A673 (cell line): ENCODE data around the gene EEF1G.

Experiments used
- EZH2 ChIP-seq: fragments of 200-600 bp; sonication (generic); IDR thresholded peaks from 2 replicates; pipeline ENCODE4 v1.6.1; 2017; ENCODE audit warnings: borderline replicate concordance, low read depth, mild to moderate bottlenecking, mixed read lengths, antibody characterized with exemption, low read length; ENCODE audit not compliant: poor library complexity, severe bottlenecking
- TF ChIP-seq, protein P1 (sequence below): fragments of 300-800, 200-600 bp; sonication (generic); conservative IDR thresholded peaks from 2 replicates; pipeline ENCODE4 v1.5.1; 2017; ENCODE audit warnings: low read depth, mild to moderate bottlenecking, antibody characterized with exemption, low read length, moderate library complexity, mixed read lengths

DNA sequence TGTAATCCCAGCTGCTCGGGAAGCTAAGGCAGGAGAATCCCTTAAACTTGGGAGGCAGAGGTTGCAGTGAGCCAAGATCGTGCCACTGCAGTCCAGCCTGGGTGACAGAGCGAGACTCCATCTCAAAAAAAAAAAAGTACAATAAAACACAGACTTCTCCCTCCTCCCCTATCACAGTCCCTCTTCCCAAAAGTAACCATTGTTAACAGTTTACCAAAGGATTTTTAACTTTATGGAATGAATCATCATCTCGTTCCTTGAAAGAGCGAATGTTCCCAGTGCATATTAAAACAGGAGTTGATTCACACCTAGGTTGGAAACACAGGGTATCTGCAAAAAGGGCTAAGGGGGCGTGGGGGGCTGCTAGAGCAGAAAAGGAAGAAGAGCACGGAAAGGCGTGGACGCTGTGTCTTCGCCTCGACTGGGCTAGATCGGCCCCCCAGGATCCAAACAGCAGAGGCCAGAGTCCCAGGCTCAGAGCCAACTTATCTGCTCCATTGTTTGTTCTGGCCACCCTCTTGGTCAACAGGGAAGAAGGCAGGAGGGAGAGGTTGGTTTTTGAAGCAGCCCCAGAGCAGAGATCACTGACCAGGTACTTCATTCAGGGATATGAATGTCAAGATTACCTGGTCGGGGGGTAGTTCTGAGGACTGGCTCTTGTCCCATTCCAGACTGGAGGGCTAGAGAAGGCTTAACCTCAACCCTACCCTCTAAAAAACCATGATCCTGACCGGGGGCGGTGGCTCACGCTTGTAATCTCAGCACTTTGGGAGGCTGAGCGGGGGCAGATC lies 25.0 kb downstream of the EEF1G start:
- TF ChIP-seq, protein P1, sequence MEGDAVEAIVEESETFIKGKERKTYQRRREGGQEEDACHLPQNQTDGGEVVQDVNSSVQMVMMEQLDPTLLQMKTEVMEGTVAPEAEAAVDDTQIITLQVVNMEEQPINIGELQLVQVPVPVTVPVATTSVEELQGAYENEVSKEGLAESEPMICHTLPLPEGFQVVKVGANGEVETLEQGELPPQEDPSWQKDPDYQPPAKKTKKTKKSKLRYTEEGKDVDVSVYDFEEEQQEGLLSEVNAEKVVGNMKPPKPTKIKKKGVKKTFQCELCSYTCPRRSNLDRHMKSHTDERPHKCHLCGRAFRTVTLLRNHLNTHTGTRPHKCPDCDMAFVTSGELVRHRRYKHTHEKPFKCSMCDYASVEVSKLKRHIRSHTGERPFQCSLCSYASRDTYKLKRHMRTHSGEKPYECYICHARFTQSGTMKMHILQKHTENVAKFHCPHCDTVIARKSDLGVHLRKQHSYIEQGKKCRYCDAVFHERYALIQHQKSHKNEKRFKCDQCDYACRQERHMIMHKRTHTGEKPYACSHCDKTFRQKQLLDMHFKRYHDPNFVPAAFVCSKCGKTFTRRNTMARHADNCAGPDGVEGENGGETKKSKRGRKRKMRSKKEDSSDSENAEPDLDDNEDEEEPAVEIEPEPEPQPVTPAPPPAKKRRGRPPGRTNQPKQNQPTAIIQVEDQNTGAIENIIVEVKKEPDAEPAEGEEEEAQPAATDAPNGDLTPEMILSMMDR: no peak
- TF ChIP-seq EZH2: no peak
